Measurements from ENCODE around the gene ANKS1B. TPM values are rescaled to one million over a fixed set of nuclear protein-coding genes. Genes with fewer than 3 reads are reported as not detected.

The ANKS1B gene
- polyA plus RNA-seq, 1 donor from 2014 or later = not detected

DNA sequence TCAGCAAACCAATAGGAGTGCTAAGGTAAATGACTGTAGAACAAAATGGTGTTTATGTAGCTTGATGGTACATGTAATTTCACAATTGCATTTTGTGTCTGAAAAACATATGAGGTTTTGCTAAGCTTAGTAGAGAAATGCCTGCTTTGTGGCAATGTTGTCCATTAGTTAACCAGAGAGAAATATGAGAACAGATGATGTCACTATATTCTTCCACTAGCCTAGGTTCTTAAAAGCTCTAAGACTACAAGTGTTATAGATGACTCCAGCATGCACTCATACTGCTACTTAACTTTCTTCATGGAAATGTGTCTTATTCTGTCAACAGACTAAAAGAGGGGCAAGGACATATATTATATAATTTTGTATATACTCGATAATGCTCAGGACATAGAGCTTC, 1030.2 kb downstream of the ANKS1B start:
- no peaks in the 10 kb centered on the region for H3K4me1 Mint-ChIP-seq
- H3K27me3 Mint-ChIP-seq = peaks cover 6% of the 10 kb centered on the region
- peaks cover 0 to 5% (median 0%) of the 10 kb centered on the region in 3 donors for H3K9me3 Mint-ChIP-seq
- H3K27ac Mint-ChIP-seq = no peak overlapping the region
- no peak overlapping the region for H3K4me3 Mint-ChIP-seq
- H3K36me3 Mint-ChIP-seq = peaks cover 3% of the 10 kb centered on the region

DNA sequence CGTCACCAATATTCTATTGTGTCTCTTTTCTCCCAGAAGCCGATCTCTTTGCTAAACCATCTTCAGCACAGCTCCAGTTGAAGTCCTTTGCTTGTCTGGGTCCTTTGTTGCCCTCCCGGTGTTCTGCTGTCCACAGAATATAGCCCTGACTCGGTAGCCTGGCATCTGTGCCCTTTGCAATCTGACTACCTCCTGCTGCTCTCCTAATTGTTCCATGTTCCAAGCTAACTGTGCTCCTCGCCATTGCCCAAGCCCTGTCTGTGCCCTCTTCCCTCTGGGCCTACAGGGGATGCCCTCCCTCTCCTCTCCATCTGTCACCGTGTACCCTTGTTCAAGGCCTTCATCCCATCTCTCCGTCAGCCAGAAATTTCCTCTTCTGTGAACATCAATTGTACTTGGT, 1033.3 kb downstream of the ANKS1B start:
- H3K27me3 Mint-ChIP-seq = peaks cover 2% of the 10 kb centered on the region
- no peak overlapping the region for H3K4me3 Mint-ChIP-seq
- peaks cover 0 to 2% (median 0%) of the 10 kb centered on the region in 3 donors for H3K9me3 Mint-ChIP-seq

DNA sequence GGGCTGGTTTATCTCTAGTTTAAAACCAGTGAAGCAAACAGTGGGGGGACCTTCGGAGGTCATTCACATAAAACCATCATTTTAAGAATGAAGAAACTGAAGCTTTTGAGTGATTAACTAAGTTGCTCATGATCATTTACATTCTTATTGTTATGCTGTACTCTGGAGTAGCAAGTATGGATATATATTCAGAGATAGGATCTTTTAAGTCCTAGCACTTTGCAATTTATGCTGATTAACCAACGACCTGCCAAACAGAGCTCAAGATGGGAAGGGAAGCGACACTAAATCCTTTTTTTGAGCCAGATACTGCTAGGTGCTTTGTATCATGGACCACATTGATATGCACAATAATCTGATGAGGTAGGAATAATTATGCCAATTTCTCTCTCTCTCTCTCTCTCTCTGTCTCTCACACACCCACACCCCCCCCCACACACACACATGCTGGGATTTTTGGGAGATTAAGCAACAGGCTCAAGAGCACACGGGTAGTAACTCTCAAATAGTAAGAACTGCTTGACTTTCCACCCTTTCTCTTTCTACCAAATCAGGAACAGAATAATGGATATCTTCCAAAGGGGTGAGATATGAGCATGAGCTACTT, 1036.3 kb downstream of the ANKS1B start:
- Mint-ChIP-seq H3K4me1 (no peaks in the 10 kb centered on the region), H3K4me3 (no peak overlapping the region), H3K27ac (no peak overlapping the region), H3K27me3 (no peaks in the 10 kb centered on the region), H3K9me3 (peaks cover 0 to 2% (median 0%) of the 10 kb centered on the region in 3 donors), H3K36me3 (no peaks in the 10 kb centered on the region)

More for the DNA sequence above, 1033.3 kb downstream of the ANKS1B start:
- Mint-ChIP-seq H3K36me3 (peaks cover 3% of the 10 kb centered on the region), H3K4me1 (no peaks in the 10 kb centered on the region), H3K27ac (no peak overlapping the region)

DNA sequence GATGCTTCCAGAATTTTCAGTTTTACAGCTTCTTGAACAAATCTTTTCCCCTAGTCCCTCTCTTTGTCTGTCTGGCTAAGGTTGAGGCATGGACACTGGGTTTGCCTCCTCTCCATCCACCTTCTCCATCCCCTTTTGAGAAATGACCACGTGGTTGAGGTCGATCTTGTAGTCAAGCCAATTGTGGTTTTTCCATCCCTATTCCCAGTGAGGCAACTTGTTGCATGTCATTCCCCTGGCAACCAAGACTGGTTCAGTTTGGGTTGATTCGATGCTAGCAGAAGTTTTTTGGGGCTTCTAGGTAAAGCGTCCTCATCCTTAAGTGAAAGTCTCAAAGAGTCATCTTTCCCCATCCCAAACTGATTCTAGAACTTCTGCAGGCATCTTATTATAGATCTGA, 1038.9 kb downstream of the ANKS1B start:
- Mint-ChIP-seq H3K4me1 (no peaks in the 10 kb centered on the region), H3K36me3 (no peaks in the 10 kb centered on the region), H3K27ac (no peak overlapping the region), H3K27me3 (peaks cover 4% of the 10 kb centered on the region), H3K9me3 (peaks cover 0 to 2% (median 0%) of the 10 kb centered on the region in 3 donors), H3K4me3 (no peak overlapping the region)

DNA sequence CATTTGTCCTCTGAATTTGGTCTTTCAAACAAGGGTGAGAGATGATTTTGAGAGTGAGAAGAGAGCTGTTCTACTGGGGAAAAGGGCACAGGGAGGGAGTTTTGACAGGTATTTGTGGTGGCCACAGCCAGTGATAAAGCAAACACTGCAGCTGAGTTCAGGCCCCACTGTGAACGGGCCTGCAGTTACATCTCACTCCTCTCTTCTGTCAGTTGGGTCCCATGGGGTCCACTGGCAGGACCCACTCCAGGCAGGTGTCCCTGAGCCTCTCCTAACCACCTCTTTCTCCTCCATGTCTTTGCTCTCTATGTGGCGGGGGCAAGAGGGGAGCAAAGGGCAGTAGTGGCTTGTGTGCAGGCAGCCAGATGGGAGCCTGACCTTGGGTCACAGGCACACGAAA, 1044.8 kb downstream of the ANKS1B start:
- no peak overlapping the region for H3K4me3 Mint-ChIP-seq
- peaks cover 10% of the 10 kb centered on the region for H3K27me3 Mint-ChIP-seq
- H3K9me3 Mint-ChIP-seq = peaks cover 0 to 3% (median 0%) of the 10 kb centered on the region in 3 donors
- H3K4me1 Mint-ChIP-seq = no peaks in the 10 kb centered on the region
- H3K36me3 Mint-ChIP-seq = no peaks in the 10 kb centered on the region
- H3K27ac Mint-ChIP-seq = no peak overlapping the region

DNA sequence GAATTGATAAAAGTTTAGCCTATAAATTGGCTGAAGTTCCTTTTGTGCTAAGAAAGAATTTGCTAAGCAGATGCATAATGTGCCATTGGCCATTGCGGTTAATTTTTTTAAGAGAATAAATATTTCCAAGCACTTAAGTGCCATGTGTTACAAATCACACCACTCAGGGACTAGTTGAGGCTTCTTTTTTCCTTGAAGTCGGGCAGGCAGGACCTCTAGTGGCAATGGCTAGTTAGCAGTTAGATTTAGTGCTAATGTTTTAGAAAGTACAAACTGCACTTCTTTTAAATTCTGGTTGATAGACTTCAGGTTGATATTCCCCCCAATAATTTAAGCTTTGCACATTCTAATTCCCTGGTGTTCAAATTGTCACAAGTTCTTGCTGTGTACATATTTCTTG, 1045.4 kb downstream of the ANKS1B start:
- Mint-ChIP-seq H3K4me3 (no peak overlapping the region), H3K27me3 (peaks cover 10% of the 10 kb centered on the region), H3K36me3 (no peaks in the 10 kb centered on the region), H3K9me3 (peaks cover 0 to 3% (median 0%) of the 10 kb centered on the region in 3 donors), H3K4me1 (no peaks in the 10 kb centered on the region), H3K27ac (no peak overlapping the region)

- peaks cover 6% of the 10 kb centered on the region for H3K27me3 Mint-ChIP-seq
- H3K4me1 Mint-ChIP-seq = no peaks in the 10 kb centered on the region
- no peaks in the 10 kb centered on the region for H3K36me3 Mint-ChIP-seq
These were observed 1048.9 kb downstream of the ANKS1B start for GRCh38 chr12:98935847-98936246.

DNA sequence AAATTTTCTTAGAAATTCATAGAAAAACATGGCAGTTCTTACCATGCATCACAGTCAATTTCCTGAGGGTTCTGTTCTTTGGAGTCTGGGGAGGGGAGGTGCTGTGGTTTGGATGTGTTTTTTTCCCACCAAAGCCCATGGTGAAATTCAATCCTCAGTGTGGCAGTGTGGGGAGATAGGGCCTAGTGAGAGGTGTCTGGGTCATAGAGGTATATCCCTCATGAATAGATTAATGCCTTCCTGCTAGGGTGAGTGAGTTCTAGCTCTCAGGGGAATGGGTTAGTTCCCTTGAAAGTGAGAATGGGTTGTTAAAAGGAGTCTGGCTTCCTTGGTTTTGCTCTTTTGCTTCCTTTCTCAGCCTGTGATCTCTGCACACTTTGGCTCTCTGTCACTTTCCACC, 1061.9 kb downstream of the ANKS1B start:
- Mint-ChIP-seq H3K36me3 (peaks cover 2% of the 10 kb centered on the region), H3K27me3 (peaks cover 8% of the 10 kb centered on the region), H3K9me3 (peaks cover 2 to 8% (median 4%) of the 10 kb centered on the region in 3 donors), H3K4me3 (no peak overlapping the region), H3K27ac (no peak overlapping the region), H3K4me1 (no peaks in the 10 kb centered on the region)

More at GRCh38 chr12:98935847-98936246, 1048.9 kb downstream of the ANKS1B start:
- no peak overlapping the region for H3K27ac Mint-ChIP-seq
- H3K4me3 Mint-ChIP-seq = no peak overlapping the region
- peaks cover 0 to 3% (median 0%) of the 10 kb centered on the region in 3 donors for H3K9me3 Mint-ChIP-seq

DNA sequence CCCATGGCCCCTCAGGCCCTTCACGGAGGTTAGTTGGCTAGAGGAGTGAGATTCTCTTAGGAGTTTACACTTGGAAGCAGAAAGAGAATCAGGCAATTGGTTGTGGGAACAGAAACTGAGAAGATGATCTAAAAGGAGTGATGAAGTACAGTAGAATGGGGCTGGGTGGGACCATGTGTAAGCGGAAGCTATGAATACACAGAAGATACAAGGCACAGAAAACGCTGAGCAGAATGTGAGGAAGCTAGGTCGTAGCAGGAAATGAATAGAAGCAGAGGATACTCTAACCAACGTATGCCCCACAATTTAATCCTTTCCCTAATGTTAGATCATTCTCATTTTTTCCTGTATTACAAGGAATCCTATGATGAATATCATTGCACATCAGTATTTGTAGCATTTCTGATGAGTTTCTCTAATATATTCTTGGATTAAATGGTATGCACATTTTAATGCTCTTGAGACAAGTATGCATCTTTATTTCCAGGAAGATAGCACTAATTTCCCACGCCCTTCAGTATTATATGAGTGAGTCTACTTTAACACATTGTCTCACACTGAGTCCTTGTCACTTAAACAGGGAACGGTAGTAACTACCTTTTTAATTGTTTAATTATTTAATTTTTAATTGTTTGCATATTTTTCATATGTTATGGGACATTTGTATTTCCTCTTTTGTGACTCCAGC, 1066.4 kb downstream of the ANKS1B start:
- H3K27me3 Mint-ChIP-seq = no peaks in the 10 kb centered on the region
- no peak overlapping the region for H3K27ac Mint-ChIP-seq
- H3K36me3 Mint-ChIP-seq = no peaks in the 10 kb centered on the region
- H3K4me1 Mint-ChIP-seq = no peaks in the 10 kb centered on the region
- peaks cover 0 to 5% (median 0%) of the 10 kb centered on the region in 3 donors for H3K9me3 Mint-ChIP-seq
- H3K4me3 Mint-ChIP-seq = no peak overlapping the region

- Mint-ChIP-seq H3K4me1 (no peaks in the 10 kb centered on the region), H3K9me3 (peaks cover 0 to 5% (median 0%) of the 10 kb centered on the region in 3 donors), H3K27ac (no peak overlapping the region), H3K27me3 (no peaks in the 10 kb centered on the region), H3K4me3 (no peak overlapping the region), H3K36me3 (no peaks in the 10 kb centered on the region)
These were observed 1068.6 kb downstream of the ANKS1B start for GRCh38 chr12:98916106-98916505.

DNA sequence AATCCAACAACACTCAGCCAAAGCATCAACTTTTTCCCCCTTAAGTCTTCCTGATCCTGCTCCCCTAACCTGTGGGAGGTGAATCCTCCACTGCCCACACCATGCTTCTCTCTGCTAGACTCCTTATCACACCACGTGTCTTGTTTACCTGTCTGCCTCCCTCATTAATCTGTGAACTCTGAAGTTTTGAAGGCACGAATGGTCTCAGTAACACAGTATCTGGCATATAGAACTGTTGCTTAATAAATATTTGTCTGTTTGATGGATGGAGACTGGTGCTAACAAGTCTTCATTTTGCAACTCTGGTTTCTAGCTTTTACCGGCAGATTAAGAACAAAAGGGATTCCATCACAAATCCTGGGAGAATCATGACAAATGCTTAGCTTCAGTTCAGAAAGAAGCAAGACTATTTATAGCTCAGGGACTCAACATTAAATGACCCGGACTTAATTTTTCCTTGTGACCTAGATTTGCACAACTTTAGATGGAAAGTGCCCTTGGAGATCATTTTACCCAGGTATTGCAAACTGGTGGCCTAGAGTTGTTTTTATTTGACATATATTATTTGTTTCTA, 1072.2 kb downstream of the ANKS1B start:
- Mint-ChIP-seq H3K36me3 (no peaks in the 10 kb centered on the region), H3K4me1 (no peaks in the 10 kb centered on the region), H3K4me3 (no peak overlapping the region), H3K27ac (no peak overlapping the region), H3K9me3 (peaks cover 0 to 3% (median 0%) of the 10 kb centered on the region in 3 donors), H3K27me3 (peaks cover 4% of the 10 kb centered on the region)

GRCh38 chr12:98911396-98911795, 1073.3 kb downstream of the ANKS1B start:
- H3K4me1 Mint-ChIP-seq = no peaks in the 10 kb centered on the region
- H3K4me3 Mint-ChIP-seq = no peak overlapping the region
- H3K27me3 Mint-ChIP-seq = peaks cover 4% of the 10 kb centered on the region
- H3K36me3 Mint-ChIP-seq = no peaks in the 10 kb centered on the region
- no peak overlapping the region for H3K27ac Mint-ChIP-seq
- peaks cover 0 to 3% (median 0%) of the 10 kb centered on the region in 3 donors for H3K9me3 Mint-ChIP-seq

DNA sequence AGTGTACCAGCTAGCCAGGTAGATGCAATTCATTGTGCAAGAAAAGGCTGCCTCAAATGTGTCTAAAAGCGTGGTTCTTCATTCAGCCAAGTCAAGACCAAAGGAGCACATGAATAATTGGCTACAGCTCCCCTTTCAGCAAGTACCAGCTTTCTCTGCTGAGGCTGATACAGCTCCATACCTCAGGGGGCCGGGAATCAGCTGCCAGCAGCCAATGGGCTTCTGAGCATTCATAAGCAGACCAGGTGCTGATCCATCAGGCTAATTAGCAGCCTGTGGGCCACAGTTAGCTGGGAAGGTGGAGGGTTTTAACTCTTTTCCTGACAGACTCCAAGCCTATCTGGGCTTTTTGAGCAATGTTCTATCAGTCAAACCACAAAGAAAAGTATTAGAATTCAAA, 1075.0 kb downstream of the ANKS1B start:
- peaks cover 0 to 3% (median 0%) of the 10 kb centered on the region in 3 donors for H3K9me3 Mint-ChIP-seq
- peaks cover 4% of the 10 kb centered on the region for H3K27me3 Mint-ChIP-seq
- no peak overlapping the region for H3K27ac Mint-ChIP-seq
- H3K36me3 Mint-ChIP-seq = no peaks in the 10 kb centered on the region
- no peak overlapping the region for H3K4me3 Mint-ChIP-seq
- no peaks in the 10 kb centered on the region for H3K4me1 Mint-ChIP-seq

- Mint-ChIP-seq H3K9me3 (peaks cover 0 to 1% (median 0%) of the 10 kb centered on the region in 3 donors), H3K27me3 (peaks cover 4% of the 10 kb centered on the region), H3K4me1 (no peaks in the 10 kb centered on the region), H3K27ac (no peak overlapping the region), H3K36me3 (no peaks in the 10 kb centered on the region), H3K4me3 (no peak overlapping the region)
These were observed 1075.9 kb downstream of the ANKS1B start for GRCh38 chr12:98908866-98909265.

- no peaks in the 10 kb centered on the region for H3K36me3 Mint-ChIP-seq
- H3K27me3 Mint-ChIP-seq = peaks cover 2% of the 10 kb centered on the region
These were observed 1080.9 kb downstream of the ANKS1B start for GRCh38 chr12:98903875-98904274.

More at GRCh38 chr12:98903875-98904274, 1080.9 kb downstream of the ANKS1B start:
- no peak overlapping the region for H3K4me3 Mint-ChIP-seq
- H3K27ac Mint-ChIP-seq = no peak overlapping the region
- H3K4me1 Mint-ChIP-seq = no peaks in the 10 kb centered on the region
- H3K9me3 Mint-ChIP-seq = peaks cover 0 to 1% (median 0%) of the 10 kb centered on the region in 3 donors
